ENCODE measurements around the gene UQCR10.
A peak's percentile ranks its signal among the peaks of the same experiment; 100 is the strongest.

Gene UQCR10

DNA sequence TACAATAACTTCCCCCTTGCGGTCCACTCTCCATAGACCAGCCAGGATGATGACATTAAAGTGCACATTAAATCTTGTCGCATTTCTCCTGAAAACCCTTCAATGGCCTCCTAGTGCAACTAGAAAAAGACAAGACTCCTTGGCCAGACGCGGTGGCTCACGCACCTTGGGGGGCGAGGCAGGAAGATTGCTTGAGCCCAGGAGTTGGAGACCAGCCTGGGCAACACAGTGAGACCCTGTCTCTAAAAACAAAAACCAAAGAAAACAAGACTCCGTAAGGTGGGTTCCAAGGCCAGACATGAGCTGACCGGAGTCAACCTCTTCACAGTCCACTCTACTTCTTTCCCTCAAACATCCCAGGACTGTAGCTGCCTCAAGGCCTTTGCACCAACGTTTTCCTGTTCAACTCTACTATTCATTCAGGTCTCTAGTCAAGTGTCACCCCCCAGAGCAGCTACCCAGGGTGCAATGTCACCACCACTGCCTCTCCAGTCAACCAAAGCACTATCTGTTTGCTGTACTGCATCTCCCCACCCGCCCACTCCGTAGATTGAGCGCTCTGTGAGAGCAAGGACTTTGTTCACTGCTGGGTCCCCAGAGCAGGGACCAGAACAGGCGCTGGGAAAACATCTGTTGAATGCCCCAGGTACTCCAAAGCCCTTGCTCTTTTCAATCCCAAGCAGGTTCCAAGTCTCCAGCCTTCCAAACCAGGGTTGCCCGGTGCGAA lies 1.1 kb upstream of the UQCR10 start:
- peak in 2 of 3 donors; percentile 22 to 47 for DNase-seq

DNA sequence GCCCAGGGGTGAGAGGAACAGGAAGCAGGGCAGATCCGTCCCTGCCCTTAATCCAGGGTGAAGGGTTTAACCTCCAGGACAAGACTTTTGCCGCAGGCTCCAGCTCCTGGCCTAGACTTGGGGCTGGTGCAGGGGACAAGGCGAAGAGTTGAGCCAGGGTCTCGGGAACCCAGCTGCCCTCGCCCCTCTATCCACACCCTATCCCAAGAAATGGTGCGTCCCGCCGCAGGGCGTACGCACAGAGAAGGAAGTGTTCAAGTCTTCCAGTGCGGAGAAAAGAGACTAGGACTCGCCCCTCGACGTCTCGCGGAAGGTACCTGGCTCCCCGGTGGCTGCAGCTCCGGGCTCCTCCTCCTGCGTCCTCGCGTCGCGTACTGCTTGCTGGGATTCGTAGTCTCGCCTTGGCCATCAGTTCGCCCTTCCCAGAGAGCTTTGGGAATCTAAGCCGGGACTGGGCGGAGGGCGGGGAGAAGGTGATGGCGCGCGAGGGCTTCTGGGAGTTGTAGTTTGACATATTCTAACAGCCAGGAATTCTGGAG lies 468 bp upstream of the UQCR10 start, which contains the start of gene ZMAT5:
Gene ZMAT5, minus strand, starts transcription at position 376 of the 539 bp plus-strand sequence. CDS start 18,463 bp downstream, outside the sequence.
- DNase-seq = peak; percentile 96

DNA sequence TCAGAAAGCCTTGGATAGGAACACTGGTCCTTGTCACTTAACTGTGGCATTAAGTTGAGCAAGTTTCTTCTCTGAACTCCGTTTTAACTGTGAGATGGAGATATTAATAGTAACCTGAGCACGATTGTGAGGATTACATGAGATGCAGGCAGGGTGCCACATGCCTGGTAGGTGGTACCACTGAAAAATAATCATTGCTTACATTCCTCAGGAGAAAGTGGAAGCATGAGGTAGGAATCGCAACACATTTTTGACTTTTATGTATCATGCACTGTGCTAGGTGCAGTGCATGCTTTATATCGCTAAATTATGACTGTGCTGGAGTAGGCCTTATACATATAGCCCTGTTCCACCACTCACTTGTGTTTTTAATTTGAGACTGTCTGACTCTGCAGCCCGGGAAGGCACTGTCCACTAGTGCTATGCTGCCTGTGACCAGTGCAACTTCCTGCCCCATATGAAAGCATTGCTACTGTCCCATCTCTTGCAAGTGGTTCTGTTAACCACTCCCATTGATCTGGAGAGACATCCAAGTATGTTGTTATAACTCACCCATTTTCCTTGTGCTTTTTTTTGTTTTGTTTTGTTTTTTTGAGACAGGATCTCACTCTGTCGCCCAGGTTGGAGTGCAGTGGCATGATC lies 1.0 kb downstream of the UQCR10 start:
- no peak for DNase-seq

DNA sequence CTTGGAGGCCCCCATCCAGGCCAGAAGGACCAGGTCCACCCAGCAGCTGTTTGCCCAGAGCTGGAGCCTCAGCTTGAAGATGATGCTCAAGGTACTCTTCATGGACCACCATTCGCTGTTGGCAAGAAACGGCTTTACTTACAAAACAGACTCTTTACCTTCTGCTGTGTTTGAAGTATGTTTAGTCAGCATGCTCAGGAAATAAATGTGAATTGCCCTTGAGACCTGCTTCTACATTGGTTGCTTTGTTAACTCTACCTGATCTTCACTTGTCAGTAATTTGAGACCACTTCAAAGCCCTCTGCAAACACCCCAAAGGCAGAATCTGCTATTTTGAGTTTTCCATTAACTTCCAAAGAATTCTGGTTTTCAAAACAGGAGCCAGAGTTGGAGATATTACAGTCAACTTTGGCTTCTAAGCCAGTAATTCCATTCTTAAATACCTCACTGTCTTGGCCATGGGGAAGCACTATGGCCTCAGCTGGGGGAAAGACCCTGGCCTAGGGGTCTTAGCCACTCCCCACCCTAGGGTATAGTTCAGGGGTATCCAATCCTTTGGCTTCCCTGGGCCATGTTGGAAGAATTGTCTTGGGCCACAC lies 2.7 kb downstream of the UQCR10 start:
- no peak for DNase-seq

DNA sequence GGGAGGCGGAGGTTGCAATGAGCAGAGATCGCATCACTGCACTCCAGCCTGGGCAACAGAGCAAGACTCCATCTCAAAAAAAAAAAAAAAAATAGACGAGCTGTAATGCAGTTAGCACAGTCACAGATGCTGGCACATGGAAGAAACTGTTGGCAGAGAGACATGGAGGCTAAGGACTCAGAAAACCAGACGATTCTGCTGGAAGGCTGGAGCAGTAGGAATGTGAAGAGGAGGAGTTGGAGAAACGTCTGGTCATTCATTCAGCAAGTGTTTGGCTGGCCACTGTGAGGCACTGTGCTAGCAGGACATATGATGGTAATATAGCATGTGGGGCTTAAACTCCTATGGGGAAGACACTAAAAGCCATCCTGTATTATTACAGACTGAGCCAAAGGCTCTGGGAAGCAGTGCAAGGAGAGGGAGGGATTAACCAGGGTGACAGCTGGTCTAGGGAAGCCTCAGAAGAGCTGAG lies 5.0 kb downstream of the UQCR10 start:
- peak; percentile 31 to 32 (median 32) for DNase-seq

DNA sequence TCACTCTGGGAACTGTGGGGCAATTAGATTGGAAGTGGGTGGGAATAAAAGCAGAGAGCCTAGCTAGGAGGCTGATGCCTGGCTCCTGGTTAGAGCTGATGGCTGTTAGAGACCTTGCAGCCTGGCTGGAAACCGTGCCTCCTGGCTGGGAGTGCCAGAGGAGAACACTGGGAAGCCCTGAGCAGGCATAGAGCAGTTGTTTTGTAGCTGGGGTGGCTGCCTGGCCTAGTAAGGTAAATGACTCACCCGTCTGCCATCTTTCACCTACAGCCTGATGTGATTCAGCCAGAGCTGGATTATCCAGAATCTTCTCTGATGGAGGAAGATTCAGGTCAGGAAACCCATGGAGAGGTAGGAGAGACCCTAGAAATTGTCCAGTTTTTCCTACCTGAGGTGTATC lies 6.1 kb downstream of the UQCR10 start:
- DNase-seq = no peak

DNA sequence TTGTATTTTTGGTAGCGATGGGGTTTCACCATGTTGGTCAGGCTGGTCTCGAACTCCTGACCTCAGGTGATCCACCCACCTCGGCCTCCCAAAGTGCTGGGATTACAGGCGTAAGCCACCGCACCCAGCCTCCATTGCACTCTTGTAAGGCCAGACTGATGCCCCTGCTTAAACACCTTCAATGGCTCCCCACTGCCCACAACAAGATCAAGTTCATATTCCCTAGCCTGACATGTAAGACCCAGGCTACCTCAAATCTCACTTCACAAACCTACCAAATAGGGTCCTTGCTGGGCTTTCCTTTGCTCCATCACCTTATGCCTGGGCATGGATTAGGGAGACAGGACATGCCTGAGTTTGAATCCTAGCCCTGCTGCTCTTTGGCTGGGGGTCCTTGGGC lies 13.1 kb downstream of the UQCR10 start:
- no peak for DNase-seq

DNA sequence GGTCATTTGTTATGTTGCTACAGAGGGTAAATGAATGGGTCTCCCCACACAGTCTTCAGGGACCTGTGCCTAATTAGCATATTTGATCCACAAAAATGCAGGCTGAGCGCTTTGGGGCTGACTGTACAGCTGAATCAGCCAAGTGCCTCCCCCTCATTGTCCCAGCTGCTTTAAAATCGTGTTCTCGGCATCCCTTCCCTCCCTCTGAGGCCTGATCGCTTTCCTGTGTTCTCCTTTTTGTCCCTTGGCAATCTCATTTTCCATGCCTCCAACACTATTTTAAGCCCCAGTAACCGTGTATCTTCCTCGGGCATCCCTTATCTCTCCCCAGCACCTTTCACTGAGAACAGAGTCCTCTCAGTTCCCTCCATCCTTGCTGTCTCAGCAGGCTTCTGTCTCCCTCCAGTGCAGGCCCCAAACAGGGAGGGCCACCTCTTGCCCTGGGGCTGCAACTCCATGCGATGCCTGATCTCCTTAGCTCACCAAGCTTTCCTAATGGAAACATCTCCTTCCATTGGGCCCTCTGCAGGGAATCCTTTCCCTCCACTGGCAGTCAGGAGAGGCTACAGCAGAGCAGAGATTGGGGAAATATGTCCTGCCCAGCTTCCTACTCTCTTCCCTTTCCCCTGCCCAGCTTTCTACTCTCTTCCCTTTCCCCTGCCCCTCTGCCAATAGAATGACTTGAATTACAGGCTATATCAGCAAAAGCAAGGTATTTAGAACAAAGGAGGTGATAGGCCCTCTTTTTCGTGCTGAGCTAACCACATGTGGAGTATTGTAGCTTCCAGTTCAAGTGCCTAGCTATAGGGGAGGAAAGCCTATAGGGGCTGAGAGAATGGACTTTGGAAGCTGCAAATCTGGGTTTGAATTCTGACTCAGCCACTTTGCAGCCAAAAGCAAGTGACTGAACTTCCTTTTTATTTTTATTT lies 13.8 kb downstream of the UQCR10 start:
- peak in 2 of 3 donors; percentile 9 to 26 for DNase-seq

DNA sequence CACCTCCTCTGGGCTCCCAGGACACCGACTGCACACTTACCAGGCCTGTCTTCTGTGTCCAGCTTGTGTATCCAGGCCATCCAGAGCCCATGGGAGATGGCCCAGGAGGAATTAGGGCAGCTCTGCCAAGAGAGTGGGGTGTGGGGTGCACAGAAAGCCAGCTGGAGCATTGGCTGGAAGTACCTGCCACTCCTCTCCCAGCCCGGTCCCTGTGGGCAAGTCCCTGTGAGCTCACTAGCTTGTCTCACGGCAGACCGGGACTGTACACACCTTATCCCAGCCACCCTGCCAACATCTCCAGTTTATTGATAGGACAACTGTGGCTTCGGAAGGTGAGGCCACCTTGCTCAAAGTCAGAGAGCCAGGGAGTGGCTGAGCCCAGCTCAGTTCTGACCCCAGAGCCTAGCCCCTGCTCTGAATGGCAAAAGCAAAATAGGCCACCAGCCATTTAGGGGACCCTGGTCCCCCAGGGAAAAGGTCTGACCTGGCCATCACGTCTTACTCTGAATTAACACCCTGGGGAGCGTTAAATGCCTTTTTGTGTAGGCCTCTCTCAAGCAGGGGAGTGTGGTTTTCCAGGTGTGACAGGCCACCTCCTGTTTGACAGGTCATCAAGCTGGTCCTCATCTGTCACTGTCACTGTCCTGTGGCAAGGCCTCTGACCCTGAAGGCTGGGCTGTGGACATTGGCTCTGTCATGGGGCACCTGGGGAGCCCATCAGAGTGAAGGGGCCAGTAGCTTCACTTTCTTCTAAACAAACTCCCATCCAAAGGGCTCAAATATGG lies 15.1 kb downstream of the UQCR10 start:
- DNase-seq = no peak

DNA sequence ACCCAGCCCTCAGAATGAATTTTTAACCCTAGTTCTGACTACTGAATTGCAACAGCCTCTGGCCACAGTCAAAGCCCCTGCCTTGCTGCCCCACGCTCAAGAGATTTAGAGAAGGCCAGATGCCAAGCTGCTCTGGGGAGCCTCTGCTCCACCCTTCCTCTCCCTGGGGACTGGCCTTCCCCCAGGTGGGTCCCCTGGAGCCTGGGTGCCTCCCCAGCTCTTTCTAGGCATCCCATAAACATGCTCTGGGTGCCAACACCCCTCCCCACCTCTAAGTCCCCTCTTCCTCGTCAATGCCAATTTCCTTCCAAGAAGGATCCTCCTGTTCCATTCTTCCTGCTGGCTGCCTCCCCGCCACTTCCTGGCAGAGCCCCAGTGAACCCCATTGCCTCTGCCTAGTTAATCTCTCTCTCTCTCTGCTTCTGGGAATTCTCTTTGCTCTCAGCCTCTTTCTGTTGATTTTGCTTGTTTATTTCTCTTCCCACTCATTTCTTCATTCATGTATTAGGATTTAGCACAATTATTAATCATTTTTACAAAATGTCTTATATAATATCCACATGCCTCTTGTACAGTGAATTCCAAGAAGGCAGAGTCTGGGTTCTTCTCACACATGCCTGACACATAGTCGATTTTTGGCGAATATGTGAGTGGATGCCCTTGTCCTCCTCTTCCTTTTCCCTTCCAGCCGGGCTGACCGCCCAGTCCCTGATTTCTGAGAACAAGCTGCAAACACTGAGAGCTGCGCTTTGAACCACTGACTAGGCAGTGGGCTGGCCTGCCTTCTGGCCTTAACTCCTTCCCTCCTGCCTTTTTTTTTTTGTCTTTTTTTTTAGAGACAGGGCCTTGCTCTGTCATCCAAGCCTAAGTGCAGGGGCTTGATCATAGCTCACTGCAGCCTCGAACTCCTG lies 17.5 kb downstream of the UQCR10 start:
- no peak for DNase-seq

DNA sequence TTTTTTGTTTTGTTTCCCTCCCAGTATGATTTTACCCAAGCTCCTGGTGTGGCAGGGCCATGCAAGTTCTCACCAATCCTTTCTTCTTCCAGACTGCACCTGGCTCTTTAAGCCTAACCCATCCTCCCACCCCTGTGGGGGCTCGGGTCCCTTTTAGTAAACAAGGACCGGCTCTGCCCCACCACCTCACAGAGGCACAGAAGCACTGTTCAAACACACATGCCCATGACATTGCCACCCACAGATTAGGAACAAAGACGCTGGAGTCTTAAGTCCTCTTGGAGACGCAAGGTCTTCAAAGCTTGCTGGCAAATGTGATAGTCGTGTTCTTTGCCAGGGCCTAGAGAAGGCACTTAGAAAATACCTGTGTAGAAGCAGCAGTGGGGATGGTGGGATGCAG lies 18.9 kb downstream of the UQCR10 start:
- no peak for DNase-seq

DNA sequence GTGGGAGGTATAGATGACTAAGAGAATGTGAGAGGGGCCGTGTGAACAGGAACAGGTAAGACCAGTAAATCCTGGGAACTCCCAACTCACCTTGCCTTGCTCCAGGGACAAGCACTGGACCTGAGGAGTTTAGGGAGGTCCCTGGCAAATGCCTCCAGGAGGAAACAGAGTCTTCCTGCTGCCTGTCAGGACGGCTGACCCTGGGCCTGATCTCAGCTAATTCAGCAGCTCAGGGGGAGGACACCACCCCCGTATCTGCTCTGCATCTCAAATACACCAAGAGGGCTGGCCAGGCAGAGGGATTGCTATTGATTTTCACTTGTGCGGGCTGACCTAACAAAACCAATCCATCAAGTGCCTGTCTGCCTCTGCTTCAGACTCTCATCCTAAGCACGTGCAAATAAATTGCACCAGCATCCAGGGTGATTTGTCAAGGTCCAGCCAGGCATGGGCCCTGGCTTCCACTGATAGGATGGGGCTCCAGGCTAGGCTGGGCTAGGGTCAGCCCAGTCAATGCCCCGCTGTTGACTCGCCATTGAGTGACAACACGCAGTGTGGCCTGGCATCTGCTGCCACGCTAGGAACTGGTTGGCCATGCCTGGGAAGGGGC lies 20.3 kb downstream of the UQCR10 start:
- no peak for DNase-seq

DNA sequence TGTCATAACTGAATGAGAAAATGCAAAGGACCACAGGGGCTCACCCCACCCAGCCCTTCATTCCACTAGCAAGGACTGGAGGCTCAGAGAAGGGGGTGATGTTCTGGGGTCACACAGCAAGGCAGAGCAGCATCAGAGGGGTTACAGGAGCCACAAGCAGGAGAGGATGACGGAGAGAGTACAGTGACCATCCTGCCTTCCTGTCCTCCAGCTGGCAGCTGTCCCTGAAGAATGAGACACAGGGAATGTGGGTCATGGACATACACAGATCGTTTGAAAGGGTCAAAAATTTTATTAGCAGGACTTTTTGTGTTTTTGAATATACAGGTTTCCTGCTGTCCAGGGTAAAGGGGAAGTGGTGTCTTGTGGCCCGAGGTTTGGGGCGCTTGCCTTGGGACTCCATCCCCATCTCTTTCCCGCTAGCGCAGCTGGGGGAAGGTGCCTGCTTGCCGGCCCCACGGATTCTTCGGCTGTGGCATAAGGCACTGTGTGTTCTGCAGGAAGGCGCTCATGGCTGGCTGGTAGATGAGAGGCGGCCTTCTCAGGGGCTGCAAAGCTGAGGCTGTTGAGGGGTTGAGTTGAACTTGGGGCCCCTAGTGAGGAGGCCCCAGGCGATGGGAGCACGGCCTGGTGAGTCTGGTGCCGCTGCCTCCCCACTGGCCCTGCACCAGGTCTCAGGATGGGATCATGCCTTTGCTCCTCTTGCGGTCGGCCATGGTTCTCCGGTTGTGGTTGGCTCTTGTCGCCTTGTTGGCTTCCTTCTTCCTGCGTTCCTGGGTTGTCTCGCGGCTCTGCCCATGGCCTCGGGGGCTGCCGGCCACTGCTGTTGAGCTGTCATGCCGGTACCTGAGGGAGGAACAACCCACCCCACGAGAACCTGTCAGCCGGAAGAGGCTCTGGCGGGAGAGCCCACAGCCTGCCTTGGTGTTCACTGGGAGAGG lies 21.4 kb downstream of the UQCR10 start:
- DNase-seq = no peak

DNA sequence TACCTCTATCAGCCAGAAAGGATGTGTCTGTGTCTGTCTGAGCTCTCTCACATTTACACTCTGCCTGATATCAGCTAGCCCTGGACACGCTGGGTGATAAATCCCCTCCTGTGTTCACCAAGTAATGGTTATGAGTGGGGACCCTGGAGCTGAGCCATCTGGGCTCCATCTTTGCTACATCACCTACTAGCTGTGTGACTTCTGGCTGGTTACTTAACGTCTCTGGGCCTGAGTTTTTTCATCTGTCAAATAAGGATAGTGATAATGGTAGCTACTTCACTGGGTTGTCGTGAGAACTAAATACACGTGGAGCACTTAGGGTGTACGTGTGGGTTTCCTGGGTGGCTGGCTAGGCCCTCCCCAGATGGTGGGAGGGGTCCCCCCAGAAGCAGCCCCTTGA lies 22.9 kb downstream of the UQCR10 start:
- no peak for DNase-seq

DNA sequence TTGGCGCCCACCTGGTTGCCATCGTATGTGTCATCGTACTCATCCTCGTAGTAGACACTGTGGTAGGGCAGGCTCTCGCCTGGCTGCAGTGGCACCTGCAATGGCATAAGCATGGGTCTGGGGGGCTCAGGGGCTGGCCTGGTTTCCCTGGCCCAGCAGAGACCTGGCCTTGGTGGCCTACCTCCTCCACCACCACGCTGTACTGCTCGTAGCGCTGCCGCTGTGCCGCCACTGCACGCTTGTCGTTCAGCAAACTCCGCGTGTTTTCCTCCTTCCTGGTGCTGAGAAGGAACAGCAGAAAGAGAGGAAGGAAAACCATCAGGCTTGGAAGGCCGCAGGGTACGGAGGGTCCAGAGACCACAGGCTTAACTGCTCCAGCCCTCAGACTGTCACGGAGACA lies 26.2 kb downstream of the UQCR10 start:
- no peak for DNase-seq

DNA sequence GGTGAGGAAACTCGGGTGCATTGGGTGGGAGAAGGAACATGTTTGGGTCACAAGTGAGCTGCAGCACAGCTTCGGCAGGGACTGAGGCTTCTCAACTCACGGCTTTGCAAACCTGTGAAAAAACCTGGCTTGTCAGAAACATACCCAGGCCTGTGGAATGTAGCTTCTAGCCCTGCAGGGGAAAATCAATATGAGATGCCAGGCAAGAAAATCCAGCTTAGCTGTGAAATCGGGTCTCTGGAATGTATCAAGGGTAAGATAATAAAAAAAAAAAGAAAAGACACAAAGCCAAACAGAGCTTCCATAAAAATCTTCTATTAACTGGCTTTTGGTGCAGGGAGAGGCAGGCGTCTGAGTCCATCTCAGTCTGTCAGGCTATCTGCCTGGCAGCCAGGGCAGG lies 28.5 kb downstream of the UQCR10 start:
- DNase-seq = no peak

DNA sequence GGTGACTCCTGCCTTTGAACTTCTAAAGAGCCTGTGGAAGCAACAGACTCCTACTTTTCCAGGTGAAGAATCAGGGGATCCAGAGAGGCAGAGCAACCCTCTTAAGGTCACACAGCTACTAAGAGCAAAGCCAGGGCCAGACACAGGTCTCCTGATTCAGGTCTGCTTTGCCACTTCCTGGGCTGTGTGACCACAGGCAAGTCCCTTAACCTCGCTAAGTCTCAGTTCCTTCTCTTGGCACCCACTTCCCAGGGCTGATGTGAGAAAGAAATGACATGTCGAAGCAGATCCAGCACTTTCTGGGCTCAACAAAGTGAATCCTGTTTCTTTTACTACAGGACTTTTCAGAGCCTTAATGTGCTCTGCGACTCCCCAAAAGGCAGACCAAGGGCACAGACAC lies 30.2 kb downstream of the UQCR10 start:
- DNase-seq = peak; percentile 66 to 74 (median 69)

DNA sequence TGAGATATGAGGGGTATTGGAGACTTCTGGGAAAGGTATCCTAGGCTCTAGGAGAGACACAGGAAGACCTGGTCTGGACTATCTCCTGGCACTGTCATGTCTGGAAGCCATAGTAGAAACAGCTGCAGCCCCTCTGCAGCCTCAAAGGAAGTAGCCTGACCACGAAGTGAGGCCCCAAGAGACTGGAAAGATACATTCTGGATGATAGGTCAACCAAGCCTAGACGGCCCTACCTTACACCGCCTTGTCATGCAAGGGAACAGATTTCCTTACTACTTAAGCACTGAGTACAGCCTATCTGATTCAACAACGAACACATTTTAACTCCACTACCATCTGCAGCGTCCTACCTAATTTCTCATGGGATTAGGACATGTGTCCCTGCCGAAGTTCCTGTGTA lies 31.1 kb downstream of the UQCR10 start:
- DNase-seq = no peak

DNA sequence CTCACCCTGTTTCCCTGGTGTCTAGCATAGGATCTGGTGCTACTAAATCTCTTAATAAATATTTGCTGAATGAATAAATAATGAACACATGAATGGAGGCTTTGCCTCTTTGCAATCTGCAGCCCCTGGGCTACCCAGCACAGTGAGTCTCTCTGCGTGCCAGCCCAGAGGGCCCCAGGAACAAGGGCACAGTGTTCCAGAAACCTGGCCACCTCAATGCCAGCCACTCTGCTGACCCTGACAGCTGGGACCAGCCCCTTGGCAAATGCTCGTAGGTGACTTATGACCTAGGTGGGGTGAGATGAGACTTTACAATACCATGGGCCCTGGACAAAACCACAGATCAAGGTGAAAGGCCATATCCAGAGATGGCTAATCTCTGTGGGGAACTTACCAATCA lies 31.6 kb downstream of the UQCR10 start:
- no peak for DNase-seq

All from suppressor macrophage treated with lipopolysaccharide for 1 hour (primary cell).